GM12878 (cell line): ENCODE data around the gene FGF14. TPM values are rescaled to one million over a fixed set of nuclear protein-coding genes. Genes with fewer than 3 reads are reported as not detected.

ENCODE experiments used
- ATAC-seq: fragments of 200-7000 bp; cut with Tn5 transposase; 3 replicates; pipeline ENCODE4 v1.9.1; 2020; ENCODE audit warnings: mild to moderate bottlenecking, moderate library complexity
- BruUV-seq: library from RNA; stranded (reverse); fragments of 400-500 nt; replicated peaks from 2 replicates; lab custom pipeline; 2021; lab: Mats Ljungman, UMichigan
- CTCF ChIA-PET: fragments of 300-600 bp; sonication (Branson Sonifier 250); formaldehyde crosslinking; extraction: SDS; loops from one replicate; lab custom pipeline; 2021; ENCODE audit warnings: inconsistent platforms; lab: Yijun Ruan, JAX
- POLR2A ChIA-PET: fragments of 350-600 bp; formaldehyde crosslinking; extraction: SDS; loops from one replicate; lab custom pipeline; 2021; ENCODE audit warnings: inconsistent platforms; lab: Charles Lee
- RAD21 ChIA-PET: fragments of 300-600 bp; sonication (Branson Sonifier 250); formaldehyde crosslinking; loops from one replicate; lab custom pipeline; 2023; ENCODE audit warnings: antibody characterized with exemption; ENCODE audit not compliant: unreplicated experiment; lab: Charles Lee
- SMC1A ChIA-PET: fragments of 300-600 bp; sonication (Branson Sonifier 250); formaldehyde crosslinking; loops from one replicate; lab custom pipeline; 2023; ENCODE audit not compliant: unreplicated experiment, uncharacterized antibody; lab: Charles Lee
- DNase-seq: peaks from one replicate; pipeline ENCODE4 v3.0.0-alpha.2; 2011; ENCODE audit warnings: low read depth, low spot score
- FAIRE-seq: peaks from 3 replicates; lab custom pipeline; 2011; peaks lifted over from hg19 to GRCh38; lab: Jason Lieb, UNC
- H2AFZ ChIP-seq: 2 replicates; pipeline ENCODE4 v1.6.0; 2011; ENCODE audit warnings: low read depth, low read length, control low read depth; ENCODE audit not compliant: control insufficient read depth
- H3K27ac ChIP-seq: 2 replicates; pipeline ENCODE4 v1.5.1; 2011; ENCODE audit warnings: control low read depth; ENCODE audit not compliant: control insufficient read depth, insufficient read depth
- H3K27me3 ChIP-seq, 2 experiments: replicated peaks in 1 of 2; 2 replicates each; pipeline versions ENCODE4 v1.6.0 to v1.6.1; 2011; ENCODE audit warnings: low read length in 1 of 2; ENCODE audit not compliant: control insufficient read depth in 2 of 2, insufficient read depth in 2 of 2
- H3K36me3 ChIP-seq, 2 experiments: 2 replicates each; pipeline ENCODE4 v1.5.1; 2011; ENCODE audit warnings: low read length in 1 of 2; ENCODE audit not compliant: control insufficient read depth in 2 of 2, insufficient read depth in 2 of 2
- H3K4me1 ChIP-seq: 2 replicates; pipeline ENCODE4 v1.6.1; 2011; ENCODE audit warnings: mild to moderate bottlenecking, low read length, moderate library complexity, mixed read lengths; ENCODE audit not compliant: control insufficient read depth, insufficient read depth
- H3K4me2 ChIP-seq: 2 replicates; pipeline ENCODE4 v1.6.0; 2011; ENCODE audit warnings: control low read depth; ENCODE audit not compliant: control insufficient read depth, insufficient read depth
- H3K4me3 ChIP-seq: fragments of 200-600 bp; sonication (generic); 2 replicates; pipeline ENCODE4 v1.5.1; 2016
- H3K79me2 ChIP-seq: 2 replicates; pipeline ENCODE4 v1.6.0; 2011; ENCODE audit warnings: low read length; ENCODE audit not compliant: control insufficient read depth, insufficient read depth
- H3K9ac ChIP-seq: 2 replicates; pipeline ENCODE4 v1.8.0; 2011; ENCODE audit warnings: low read length, control low read depth, mixed read lengths; ENCODE audit not compliant: control insufficient read depth, insufficient read depth
- H3K9me3 ChIP-seq: replicated peaks from 3 replicates; pipeline ENCODE4 v1.5.1; 2011; ENCODE audit warnings: mild to moderate bottlenecking, low read length; ENCODE audit not compliant: control insufficient read depth, insufficient read depth
- H4K20me1 ChIP-seq: 2 replicates; pipeline ENCODE4 v1.6.0; 2011; ENCODE audit not compliant: control insufficient read depth, insufficient read depth
- ASH2L ChIP-seq: fragments of 300-600, 200-600 bp; sonication (generic); IDR thresholded peaks from 2 replicates; pipeline ENCODE4 v1.6.1; 2017; ENCODE audit warnings: low read depth, mild to moderate bottlenecking, borderline replicate concordance
- CTCF ChIP-seq, 3 experiments: IDR thresholded peaks in 2 of 3; conservative IDR thresholded peaks in 1 of 3; 2 replicates each; pipeline ENCODE4 v1.5.1; 2011; ENCODE audit warnings: low read depth in 3 of 3, low read length in 3 of 3, mild to moderate bottlenecking in 3 of 3, control low read depth in 2 of 3, moderate library complexity in 2 of 3, inconsistent platforms in 1 of 3, mixed read lengths in 1 of 3; ENCODE audit not compliant: control insufficient read depth in 2 of 3, insufficient read depth in 1 of 3; ENCODE audit errors: extremely low read depth in 1 of 3
- ZNF592 ChIP-seq: fragments of 450-650 bp; IDR thresholded peaks from 2 replicates; pipeline ENCODE4 v1.6.1; 2017; ENCODE audit warnings: mild to moderate bottlenecking, moderate library complexity
- WGBS: methylation state at CpG from one replicate; pipeline ENCODE4 v1.1.6; 2016; ENCODE audit warnings: low lambda C conversion rate; ENCODE audit not compliant: insufficient replicate concordance, insufficient coverage; ENCODE audit errors: missing lambda C conversion rate; 5-methylcytosine and 5-hydroxymethylcytosine counted together
- in situ Hi-C: fragments of 300-500 bp; cut with MboI; formaldehyde crosslinking; loops from 9 replicates; pipeline ENCODE4 v1.14.3; 2018; ENCODE audit warnings: mixed read lengths
- intact Hi-C: fragments of 100-400 bp; cut with micrococcal nuclease; formaldehyde crosslinking; loops from one replicate; pipeline ENCODE4 v1.14.2; 2022; ENCODE audit not compliant: unreplicated experiment
- polyA plus RNA-seq, 11 experiments: library from polyadenylated mRNA; depleted of rRNA in 4 of 11; unstranded in 6 of 11; stranded (reverse) in 5 of 11; fragments of >200 nt; fragmentation: Nextera tagmentation in 4 of 11; fragmentation: Illumina TruSeq in 1 of 11; extraction: Ambion mirVana in 4 of 11; extraction: Trizol in 1 of 11; gene quantifications; 1 replicate in 1 of 11; 2 replicates in 10 of 11; pipeline versions ENCODE4 v1.2.1 to v1.2.3, GENCODE V29; 2011 to 2016; ENCODE audit warnings: inconsistent platforms in 2 of 11, missing spikeins in 2 of 11, low read depth in 1 of 11
- total RNA-seq, 4 experiments: library from RNA; depleted of rRNA in 3 of 4; stranded (reverse); fragments of >200 nt in 3 of 4; fragmentation: Illumina TruSeq in 1 of 4; extraction: Trizol in 1 of 4; gene quantifications; 2 replicates each; pipeline versions ENCODE4 v1.2.1 to v1.2.3, GENCODE V29; 2013 to 2021

Gene FGF14
- total and polyA plus RNA-seq, 10 of the 15 experiments (the other 5 are each of a cell fraction or from before 2014, with no cell fraction given): under 0.01 to 0.44 (median 0.04) TPM

GRCh38 chr13:101941095-101941783 is 460.6 kb downstream of the FGF14 start:
- WGBS: 0% methylated on average over 2 of the region's 2 CpGs
- intact Hi-C loops: loop anchor here (10.0 kb wide), 1 partner anchor 796 kb away; no protein-coding TSS in a partner anchor
- in situ Hi-C loops: loop anchor here (10.0 kb wide), 2 partner anchors 514 to 614 kb away; no protein-coding TSS in a partner anchor
- ChIA-PET SMC1A (interaction anchor here (0.6 to 1.1 kb wide), 3 partner anchors 30 to 615 kb away, joined by 3 to 4 read pairs (median 3); no protein-coding TSS in a partner anchor), CTCF (interaction anchor here (1.2 to 1.4 kb wide), 2 partner anchors 615 to 796 kb away, joined by 4 to 5 read pairs; no protein-coding TSS in a partner anchor), POLR2A (no interaction called here), RAD21 (no interaction called here)
- TF ChIP-seq ASH2L (no peak), ZNF592 (no peak), CTCF (IDR thresholded peaks at IDR 0.05 in 2 of 3, conservative IDR thresholded peaks at IDR 0.05 in 1 of 3; ENCODE audit: control insufficient read depth in 2 of 3, extremely low read depth in 1 of 3, insufficient read depth in 1 of 3, low read depth in 3 of 3, low read length in 3 of 3) (0 out of 6 replicates have a peak, but pooled peaks of 1 of the 3 experiments have one; percentile 10)
- BruUV-seq: no TSS peak
- ATAC-seq: 0 out of 3 replicates have a peak, but pooled peaks have one; percentile 16
- no peak overlapping the region for H3K9ac ChIP-seq
- no peak overlapping the region for H2AFZ ChIP-seq
- H3K27ac ChIP-seq: no peak overlapping the region
- no peak for DNase-seq
- no peaks in the 10 kb centered on the region for H3K36me3 ChIP-seq
- no peaks in the 10 kb centered on the region for H3K79me2 ChIP-seq
- FAIRE-seq: no peak
- H3K27me3 ChIP-seq: no peaks in the 10 kb centered on the region
- H3K4me3 ChIP-seq: no peak overlapping the region
- no peak overlapping the region for H3K4me2 ChIP-seq
- H3K4me1 ChIP-seq: no peaks in the 10 kb centered on the region
- no peaks in the 10 kb centered on the region for H3K9me3 ChIP-seq
- H4K20me1 ChIP-seq: no peaks in the 10 kb centered on the region
